GM19452 (cell line): ENCODE results near the gene WWOX.
A peak's percentile ranks its signal among the peaks of the same experiment; 100 is the strongest.

Experiments used
- ATAC-seq: cut with Tn5 transposase; IDR thresholded peaks from one replicate; pipeline ENCODE4 v1.9.1; 2021; ENCODE audit not compliant: unreplicated experiment

Gene WWOX

GRCh38 chr16:78485917-78486257 is 386.4 kb downstream of the WWOX start:
- ATAC-seq: no peak

- ATAC-seq: no peak
These were observed 388.0 kb downstream of the WWOX start for GRCh38 chr16:78487471-78487870.

- ATAC-seq: no peak
These were observed 389.6 kb downstream of the WWOX start for GRCh38 chr16:78489072-78489471.

GRCh38 chr16:78489631-78490030 is 390.2 kb downstream of the WWOX start:
- ATAC-seq: no peak

GRCh38 chr16:78490431-78490830 is 391.0 kb downstream of the WWOX start:
- no peak for ATAC-seq

GRCh38 chr16:78490847-78491246 is 391.4 kb downstream of the WWOX start:
- ATAC-seq: no peak

GRCh38 chr16:78493573-78493972 is 394.1 kb downstream of the WWOX start:
- ATAC-seq: no peak

- ATAC-seq: no peak
These were observed 394.7 kb downstream of the WWOX start for GRCh38 chr16:78494105-78494504.

- no peak for ATAC-seq
These were observed 395.2 kb downstream of the WWOX start for GRCh38 chr16:78494674-78495073.

- ATAC-seq: no peak
These were observed 396.7 kb downstream of the WWOX start for GRCh38 chr16:78496189-78496588.

GRCh38 chr16:78499399-78499798 is 399.9 kb downstream of the WWOX start:
- ATAC-seq: no peak

GRCh38 chr16:78500659-78501270 is 401.3 kb downstream of the WWOX start:
- no peak for ATAC-seq

- ATAC-seq: no peak
These were observed 402.3 kb downstream of the WWOX start for GRCh38 chr16:78501744-78502143.

- ATAC-seq: no peak
These were observed 403.4 kb downstream of the WWOX start for GRCh38 chr16:78502812-78503350.

GRCh38 chr16:78503602-78504001 is 404.1 kb downstream of the WWOX start:
- ATAC-seq: no peak

- ATAC-seq: no peak
These were observed 405.0 kb downstream of the WWOX start for GRCh38 chr16:78504401-78504851.

- no peak for ATAC-seq
These were observed 405.6 kb downstream of the WWOX start for GRCh38 chr16:78505036-78505435.

GRCh38 chr16:78505544-78506366 is 406.3 kb downstream of the WWOX start:
- no peak for ATAC-seq

GRCh38 chr16:78506367-78507193 is 407.1 kb downstream of the WWOX start:
- ATAC-seq: no peak

- no peak for ATAC-seq
These were observed 408.1 kb downstream of the WWOX start for GRCh38 chr16:78507576-78507975.

- ATAC-seq: peak; percentile 69
These were observed 410.5 kb downstream of the WWOX start for GRCh38 chr16:78509965-78510364.
